Urothelium cell line (cell line): Measurements from ENCODE around the gene RELN.

Experiments
- DNase-seq: peaks from one replicate; pipeline ENCODE4 v3.0.0; 2011; ENCODE audit warnings: low spot score, mixed read lengths
- FAIRE-seq: peaks from 2 replicates; lab custom pipeline; 2011; peaks lifted over from hg19 to GRCh38; lab: Jason Lieb, UNC

RELN gene

GRCh38 chr7:103991406-103991805 is 1.9 kb upstream of the RELN start:
- DNase-seq (no peak), FAIRE-seq (no peak)

GRCh38 chr7:103990991-103991390 is 1.5 kb upstream of the RELN start:
- FAIRE-seq (no peak), DNase-seq (no peak)

- DNase-seq (peak; percentile 39), FAIRE-seq (no peak)
These were observed 618 bp upstream of the RELN start for GRCh38 chr7:103989785-103990767.

- DNase-seq: no peak
These were observed 824 bp downstream of the RELN start for GRCh38 chr7:103988468-103989199.

GRCh38 chr7:103987451-103987850 is 2.0 kb downstream of the RELN start:
- DNase-seq (no peak), FAIRE-seq (no peak)

More at GRCh38 chr7:103988468-103989199, 824 bp downstream of the RELN start:
- FAIRE-seq: no peak

- DNase-seq (no peak), FAIRE-seq (no peak)
These were observed 3.8 kb downstream of the RELN start for GRCh38 chr7:103985565-103986126.

- FAIRE-seq (no peak), DNase-seq (no peak)
These were observed 5.4 kb downstream of the RELN start for GRCh38 chr7:103984050-103984449.

- FAIRE-seq (no peak), DNase-seq (no peak)
These were observed 6.1 kb downstream of the RELN start for GRCh38 chr7:103983201-103983977.

- DNase-seq: no peak
- no peak for FAIRE-seq
These were observed 8.4 kb downstream of the RELN start for GRCh38 chr7:103981003-103981423.

- FAIRE-seq (no peak), DNase-seq (no peak)
These were observed 16.6 kb downstream of the RELN start for GRCh38 chr7:103972779-103973434.

- DNase-seq (no peak), FAIRE-seq (no peak)
These were observed 22.1 kb downstream of the RELN start for GRCh38 chr7:103967401-103967800.

- DNase-seq (no peak), FAIRE-seq (no peak)
These were observed 22.7 kb downstream of the RELN start for GRCh38 chr7:103966593-103967277.

- FAIRE-seq: no peak
- DNase-seq: no peak
These were observed 25.2 kb downstream of the RELN start for GRCh38 chr7:103964269-103964668.

- FAIRE-seq (no peak), DNase-seq (no peak)
These were observed 27.4 kb downstream of the RELN start for GRCh38 chr7:103962070-103962469.

GRCh38 chr7:103958284-103958818 is 31.1 kb downstream of the RELN start:
- DNase-seq: no peak
- no peak for FAIRE-seq

- DNase-seq (no peak), FAIRE-seq (no peak)
These were observed 33.5 kb downstream of the RELN start for GRCh38 chr7:103955985-103956384.

- DNase-seq (no peak), FAIRE-seq (no peak)
These were observed 37.0 kb downstream of the RELN start for GRCh38 chr7:103952408-103952807.

GRCh38 chr7:103951311-103951710 is 38.1 kb downstream of the RELN start:
- FAIRE-seq (no peak), DNase-seq (no peak)

GRCh38 chr7:103949374-103949773 is 40.1 kb downstream of the RELN start:
- DNase-seq (no peak), FAIRE-seq (no peak)
